H9 (cell line): ENCODE results near the gene FUNDC2. TPM values are rescaled to one million over a fixed set of nuclear protein-coding genes. Genes with fewer than 3 reads are reported as not detected.

Experiments
- DNase-seq: peaks from one replicate; pipeline ENCODE4 v3.0.0-alpha.2; 2017
- H2AFZ ChIP-seq: one replicate; pipeline ENCODE4 v1.6.1; 2013; ENCODE audit warnings: mild to moderate bottlenecking, low read length, control low read depth, moderate library complexity
- H2AK5ac ChIP-seq: 2 replicates; pipeline ENCODE4 v1.6.1; 2013; ENCODE audit warnings: low read length, control low read depth, mixed read lengths; ENCODE audit not compliant: insufficient read length
- H2BK120ac ChIP-seq: one replicate; pipeline ENCODE4 v1.6.1; 2013; ENCODE audit warnings: low read depth, mild to moderate bottlenecking, low read length, control low read depth, inconsistent platforms; ENCODE audit not compliant: poor library complexity, severe bottlenecking
- H2BK12ac ChIP-seq: 2 replicates; pipeline ENCODE4 v1.6.1; 2013; ENCODE audit warnings: low read length, control low read depth, mixed read lengths, low read depth; ENCODE audit not compliant: insufficient read length
- H2BK15ac ChIP-seq: 2 replicates; pipeline ENCODE4 v1.6.1; 2013; ENCODE audit warnings: low read depth, low read length, control low read depth
- H2BK20ac ChIP-seq: one replicate; pipeline ENCODE4 v1.6.1; 2013; ENCODE audit warnings: low read depth, mild to moderate bottlenecking, low read length, control low read depth, inconsistent platforms; ENCODE audit not compliant: poor library complexity, severe bottlenecking
- H2BK5ac ChIP-seq: 2 replicates; pipeline ENCODE4 v1.6.1; 2013; ENCODE audit warnings: low read length, control low read depth, mixed read lengths; ENCODE audit not compliant: insufficient read length
- H3K14ac ChIP-seq: 2 replicates; pipeline ENCODE4 v1.6.1; 2013; ENCODE audit warnings: low read length, control low read depth; ENCODE audit not compliant: insufficient read depth
- H3K18ac ChIP-seq: 2 replicates; pipeline ENCODE4 v1.6.1; 2013; ENCODE audit warnings: low read depth, mild to moderate bottlenecking, mixed read lengths, low read length, control low read depth; ENCODE audit not compliant: insufficient read length
- H3K23ac ChIP-seq: 2 replicates; pipeline ENCODE4 v1.6.1; 2013; ENCODE audit warnings: low read length, control low read depth, mixed read lengths, low read depth; ENCODE audit not compliant: insufficient read length
- H3K23me2 ChIP-seq: 2 replicates; pipeline ENCODE4 v1.6.1; 2013; ENCODE audit warnings: low read depth, mild to moderate bottlenecking, mixed read lengths, low read length, control low read depth; ENCODE audit not compliant: insufficient read length, poor library complexity, severe bottlenecking
- H3K27ac ChIP-seq: 2 replicates; pipeline ENCODE4 v1.5.1; 2013; ENCODE audit warnings: low read length, control low read depth, mixed read lengths, low read depth; ENCODE audit not compliant: insufficient read length
- H3K27me3 ChIP-seq: 2 replicates; pipeline ENCODE4 v1.6.1; 2013; ENCODE audit warnings: low read length, control low read depth, inconsistent platforms; ENCODE audit not compliant: insufficient read depth
- H3K4ac ChIP-seq: 2 replicates; pipeline ENCODE4 v1.6.1; 2013; ENCODE audit warnings: low read depth, mild to moderate bottlenecking, control low read depth, inconsistent platforms, low read length, moderate library complexity
- H3K4me1 ChIP-seq: 2 replicates; pipeline ENCODE4 v1.6.1; 2013; ENCODE audit warnings: low read length, control low read depth, inconsistent platforms; ENCODE audit not compliant: insufficient read depth
- H3K4me2 ChIP-seq: 2 replicates; pipeline ENCODE4 v1.6.1; 2013; ENCODE audit warnings: low read length, control low read depth, mixed read lengths; ENCODE audit not compliant: insufficient read length, insufficient read depth
- H3K56ac ChIP-seq: 2 replicates; pipeline ENCODE4 v1.6.1; 2013; ENCODE audit warnings: low read depth, mild to moderate bottlenecking, mixed read lengths, low read length, control low read depth; ENCODE audit not compliant: insufficient read length
- H3K79me1 ChIP-seq: 2 replicates; pipeline ENCODE4 v1.6.1; 2013; ENCODE audit warnings: low read depth, mild to moderate bottlenecking, moderate library complexity, low read length, control low read depth, inconsistent platforms; ENCODE audit not compliant: insufficient read depth, poor library complexity, severe bottlenecking
- H3K79me2 ChIP-seq: 2 replicates; pipeline ENCODE4 v1.6.1; 2013; ENCODE audit warnings: low read length, control low read depth, inconsistent platforms; ENCODE audit not compliant: insufficient read depth
- H3K9ac ChIP-seq: 2 replicates; pipeline ENCODE4 v1.6.1; 2013; ENCODE audit warnings: low read length, control low read depth, mixed read lengths; ENCODE audit not compliant: insufficient read length; ENCODE audit errors: extremely low read depth
- H3K9me3 ChIP-seq: one replicate; pipeline ENCODE4 v1.6.1; 2013; ENCODE audit warnings: low read depth, low read length, inconsistent platforms; ENCODE audit not compliant: control insufficient read depth
- H3T11ph ChIP-seq: one replicate; pipeline ENCODE4 v1.6.1; 2013; ENCODE audit warnings: mild to moderate bottlenecking, low read length, control low read depth, inconsistent platforms
- H4K20me1 ChIP-seq: one replicate; pipeline ENCODE4 v1.6.1; 2013; ENCODE audit not compliant: control insufficient read depth, insufficient read length, insufficient read depth
- H4K5ac ChIP-seq: 2 replicates; pipeline ENCODE4 v1.6.1; 2013; ENCODE audit warnings: low read depth, mild to moderate bottlenecking, mixed read lengths, low read length, control low read depth; ENCODE audit not compliant: insufficient read length
- H4K8ac ChIP-seq: replicated peaks from 2 replicates; pipeline ENCODE4 v1.6.1; 2013; ENCODE audit warnings: low read length, control low read depth, mixed read lengths, low read depth; ENCODE audit not compliant: insufficient read length
- H4K91ac ChIP-seq: 2 replicates; pipeline ENCODE4 v1.6.1; 2013; ENCODE audit warnings: low read depth, mild to moderate bottlenecking, moderate library complexity, mixed read lengths, low read length, control low read depth; ENCODE audit not compliant: insufficient read length
- H3K27ac Mint-ChIP-seq, 3 experiments: 2 replicates in 2 of 3; 3 replicates in 1 of 3; pipeline ENCODE4 v1.8.0; 2020 to 2021; ENCODE audit warnings: mixed read lengths in 3 of 3, mild to moderate bottlenecking in 1 of 3, moderate library complexity in 1 of 3
- H3K27me3 Mint-ChIP-seq: 2 replicates; pipeline ENCODE4 v1.8.0; 2021; ENCODE audit warnings: low read depth, mild to moderate bottlenecking, moderate library complexity, mixed read lengths
- H3K36me3 Mint-ChIP-seq, 3 experiments: 2 replicates in 2 of 3; 3 replicates in 1 of 3; pipeline ENCODE4 v1.8.0; 2020 to 2021; ENCODE audit warnings: low read depth in 3 of 3, mixed read lengths in 3 of 3; ENCODE audit not compliant: insufficient read depth in 1 of 3
- H3K4me1 Mint-ChIP-seq, 2 experiments: 2 replicates each; pipeline ENCODE4 v1.8.0; 2020; ENCODE audit warnings: mixed read lengths in 2 of 2
- H3K4me3 Mint-ChIP-seq, 2 experiments: 2 replicates in 1 of 2; 3 replicates in 1 of 2; pipeline ENCODE4 v1.8.0; 2020 to 2021; ENCODE audit warnings: mild to moderate bottlenecking in 2 of 2, mixed read lengths in 2 of 2, moderate library complexity in 1 of 2
- H3K9me3 Mint-ChIP-seq, 2 experiments: 2 replicates in 1 of 2; 3 replicates in 1 of 2; pipeline ENCODE4 v1.8.0; 2020; ENCODE audit warnings: mild to moderate bottlenecking in 2 of 2, mixed read lengths in 2 of 2, moderate library complexity in 1 of 2
- CTCF ChIP-seq: fragments of 200-600 bp; sonication (generic); conservative IDR thresholded peaks from 3 replicates; pipeline ENCODE4 v1.8.0; 2021; ENCODE audit warnings: antibody characterized with exemption, mild to moderate bottlenecking
- WGBS: extraction: QIAGEN DNeasy Blood & Tissue Kit; methylation state at CpG from one replicate; pipeline ENCODE4 v1.1.7; 2013; ENCODE audit warnings: missing lambda C conversion rate, low lambda C conversion rate, mixed read lengths; ENCODE audit not compliant: insufficient read length; ENCODE audit errors: extremely low coverage; 5-methylcytosine and 5-hydroxymethylcytosine counted together
- total RNA-seq: library from RNA; stranded (reverse); gene quantifications from 2 replicates; pipeline ENCODE4 v1.2.1, GENCODE V29; 2021

FUNDC2 gene
- total RNA-seq, 1 experiment from 2014 or later, result 62.1 TPM

GRCh38 chrX:154991039-154991438 lies 35.6 kb upstream of the FUNDC2 start:
- Histone ChIP-seq H3K4me2 (no peak overlapping the region), H3K23ac (no peak overlapping the region), H2BK5ac (no peak overlapping the region), H3K23me2 (no peaks in the 10 kb centered on the region), H3K79me1 (no peaks in the 10 kb centered on the region), H3K9me3 (peaks cover 40% of the 10 kb centered on the region), H2AFZ (no peak overlapping the region), H3K27ac (no peak overlapping the region), H3T11ph (no peak overlapping the region), H4K91ac (no peak overlapping the region), H3K27me3 (no peaks in the 10 kb centered on the region), H2BK15ac (no peak overlapping the region), H3K4ac (no peak overlapping the region), H3K18ac (no peak overlapping the region), H2BK120ac (no peak overlapping the region), H4K8ac (no peak overlapping the region), H3K9ac (no peak overlapping the region), H3K14ac (no peak overlapping the region), H3K79me2 (no peaks in the 10 kb centered on the region), H4K5ac (no peak overlapping the region), H3K56ac (no peak overlapping the region), H2AK5ac (no peak overlapping the region), H2BK12ac (no peak overlapping the region), H3K4me1 (no peaks in the 10 kb centered on the region), H2BK20ac (no peak overlapping the region), H4K20me1 (no peaks in the 10 kb centered on the region)
- TF ChIP-seq CTCF, result no peak
- peaks cover 0 to 3% (median 0%) of the 10 kb centered on the region in 3 experiments; a peak in 1 of 7 replicates for H3K36me3 Mint-ChIP-seq
- no peak overlapping the region for H3K27ac Mint-ChIP-seq
- H3K9me3 Mint-ChIP-seq, result peaks cover 51 to 54% of the 10 kb centered on the region in 2 experiments
- H3K4me1 Mint-ChIP-seq, result no peaks in the 10 kb centered on the region
- no CpG with 5 or more reads among the region's 3 CpGs for WGBS
- no peak overlapping the region for H3K4me3 Mint-ChIP-seq
- no peaks in the 10 kb centered on the region for H3K27me3 Mint-ChIP-seq
- DNase-seq, result no peak
